GM19328 (cell line): ENCODE measurements around the gene GNAL.
"Not testable (repeated sequence)": the region's sequence is repeated elsewhere in the genome, so short reads cannot be mapped to it uniquely, and the experiment has no call there.

Experiments
- ATAC-seq: cut with Tn5 transposase; IDR thresholded peaks from one replicate; pipeline ENCODE4 v1.9.1; 2021; ENCODE audit warnings: mild to moderate bottlenecking, moderate library complexity; ENCODE audit not compliant: unreplicated experiment

GNAL gene

DNA sequence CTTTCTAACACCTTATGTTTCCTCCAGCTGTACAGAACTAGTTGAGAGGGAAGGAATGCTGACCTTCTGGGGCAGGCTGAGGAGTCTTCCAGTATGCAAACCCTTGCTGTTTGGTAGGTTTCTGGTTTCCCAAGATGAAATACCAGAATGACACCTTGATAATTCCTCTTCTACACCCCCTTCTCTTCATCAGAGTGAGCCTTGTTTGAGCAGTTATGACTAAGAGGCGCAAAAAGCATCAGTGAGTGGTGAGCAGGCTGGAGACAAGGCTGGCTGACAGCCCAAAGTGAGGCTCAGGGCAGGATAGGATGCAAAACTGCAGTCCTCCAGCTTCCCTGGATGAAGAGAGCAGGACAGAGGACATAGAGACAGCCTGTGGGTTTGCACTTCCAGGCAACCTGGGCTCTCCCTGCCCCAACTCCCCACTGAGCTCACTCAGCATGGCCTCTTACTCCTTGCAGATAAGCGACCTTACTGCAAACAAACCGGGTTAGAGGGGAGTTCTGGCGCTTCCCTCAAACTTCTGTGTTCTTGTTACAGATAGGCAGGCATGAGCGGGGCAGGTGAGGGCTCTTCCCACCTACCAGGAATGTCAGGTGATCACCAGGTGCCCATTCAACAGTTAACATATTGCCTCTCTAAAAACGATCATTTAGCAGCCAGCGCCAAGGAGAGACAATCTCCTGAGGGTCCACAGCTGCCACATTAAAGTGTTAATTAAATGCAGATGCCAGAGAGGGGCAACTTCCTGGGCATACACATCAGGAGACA is 213.6 kb downstream of the GNAL start:
- no peak for ATAC-seq

DNA sequence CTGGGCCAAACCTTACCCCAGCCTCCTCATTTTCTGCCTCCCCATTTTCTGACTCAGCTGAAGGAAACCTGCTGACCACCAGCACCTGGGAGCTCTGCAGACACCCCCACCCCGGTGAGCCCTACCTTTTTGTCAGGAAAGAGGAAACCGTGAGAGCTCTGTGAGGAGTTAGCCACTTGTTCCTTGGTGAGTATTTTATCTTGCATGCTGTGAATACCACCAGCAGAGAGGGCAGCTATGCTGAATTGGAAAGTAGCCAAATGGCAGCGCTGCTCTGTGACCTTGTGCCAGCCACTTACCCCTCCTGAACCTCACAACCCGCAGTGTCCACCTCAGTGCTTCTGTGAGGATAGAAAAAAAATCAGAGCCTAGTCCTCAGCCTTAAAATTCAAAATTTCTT is 216.5 kb downstream of the GNAL start:
- no peak for ATAC-seq

DNA sequence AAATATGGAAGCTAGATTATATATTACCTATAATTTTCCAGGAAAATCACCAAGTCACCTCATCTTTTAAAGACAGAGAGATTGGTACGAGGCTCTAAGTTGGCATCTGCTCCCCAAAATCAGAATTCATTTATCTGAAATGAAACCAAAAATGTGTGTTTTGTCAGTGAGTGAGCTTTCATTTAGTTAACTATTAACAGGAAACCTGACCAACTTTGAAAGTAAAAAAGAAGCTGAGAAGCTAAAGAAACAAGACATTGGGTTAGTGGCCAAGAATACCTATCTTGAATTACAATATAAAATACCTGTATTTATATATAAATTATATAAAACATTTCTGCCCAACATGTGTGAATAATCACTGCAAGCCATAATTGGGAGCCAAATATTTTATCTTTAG is 217.1 kb downstream of the GNAL start:
- ATAC-seq: no peak

DNA sequence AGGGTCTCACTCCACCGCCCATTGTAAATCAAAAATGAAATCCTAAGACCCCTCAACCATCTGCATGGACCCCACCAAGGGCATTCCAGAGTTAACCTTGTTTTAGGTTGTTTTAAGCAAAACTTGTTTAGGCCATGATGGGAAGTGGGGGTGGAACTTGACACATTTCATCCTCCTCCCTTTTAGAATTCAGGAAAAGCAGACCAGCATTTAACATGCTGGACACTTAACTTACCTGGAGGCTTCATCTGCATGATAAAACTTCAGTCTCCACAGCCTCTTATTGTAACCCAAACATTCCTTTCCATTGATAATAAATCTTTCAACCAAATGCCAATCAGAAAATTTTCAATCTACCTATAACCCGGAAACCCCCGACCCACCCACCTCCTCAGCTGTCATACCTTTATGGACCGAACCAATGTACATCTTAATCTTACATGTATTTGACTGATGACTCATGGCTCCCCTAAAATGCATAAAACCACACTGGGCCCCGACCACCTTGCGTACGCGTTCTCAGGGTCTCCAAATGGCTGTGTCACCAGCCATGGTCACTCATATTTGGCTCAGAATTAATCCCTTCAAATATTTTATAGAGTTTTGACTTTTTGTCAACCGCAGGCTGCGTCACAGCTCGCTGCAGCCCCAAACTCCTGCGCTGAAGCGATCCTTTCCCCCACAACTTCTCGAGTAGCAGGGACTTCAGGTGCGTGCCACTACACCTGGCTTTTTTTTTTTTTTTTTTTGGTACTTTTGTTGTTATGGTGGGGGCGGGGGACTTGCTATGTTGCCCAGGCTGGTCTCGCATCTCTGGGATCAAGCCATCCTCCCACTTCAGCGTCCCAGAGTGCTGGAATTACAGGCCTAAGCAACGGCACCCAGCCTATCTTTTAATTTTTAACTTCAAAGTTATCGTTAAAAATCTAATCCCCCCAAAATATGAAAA is 218.1 kb downstream of the GNAL start:
- no peak for ATAC-seq

DNA sequence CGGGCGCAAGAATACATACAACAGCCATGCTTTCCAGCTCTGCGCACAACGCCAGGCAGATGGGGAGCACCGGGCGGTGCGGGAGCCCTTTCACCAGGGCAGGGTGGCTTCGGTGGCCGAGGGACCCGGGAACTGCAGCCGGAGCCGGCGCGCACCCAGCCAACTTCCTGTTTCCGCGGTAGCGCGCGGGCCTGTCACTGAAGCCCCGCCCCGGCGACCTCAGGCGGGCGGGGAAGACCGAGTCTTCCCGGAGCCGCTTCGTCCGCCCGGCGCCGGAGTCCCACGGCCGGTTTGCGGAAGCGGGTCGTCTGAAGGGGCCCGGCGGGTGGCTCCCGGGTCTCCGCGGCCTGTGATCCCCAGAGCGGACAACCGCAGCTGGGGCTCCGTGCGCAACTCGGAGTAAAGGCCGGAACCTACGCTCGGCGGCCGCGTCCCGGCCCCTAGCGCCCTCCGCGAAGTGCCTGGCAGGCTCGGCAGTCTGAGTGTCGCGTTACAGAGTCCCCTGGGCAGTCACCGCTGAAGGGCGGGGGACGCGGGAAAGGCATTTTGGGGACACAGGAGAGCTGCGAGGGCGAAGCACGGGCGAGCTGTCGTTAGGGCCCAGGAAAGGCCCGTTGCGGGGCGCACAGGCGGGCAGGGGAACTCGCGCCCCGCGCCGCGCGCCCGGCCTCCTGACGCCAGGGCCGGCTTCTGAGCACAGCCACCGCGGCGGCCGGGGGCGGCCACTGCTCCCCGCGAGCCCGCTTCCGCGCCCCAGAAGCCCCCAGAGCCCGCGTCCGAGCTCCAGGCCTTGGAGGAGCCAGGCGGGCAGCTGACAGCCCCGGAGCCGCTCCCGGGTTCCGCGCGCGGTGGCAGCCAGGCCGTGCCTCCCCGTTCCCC is 219.4 kb downstream of the GNAL start, which contains the start of gene MPPE1:
TSS of gene MPPE1 (minus strand) at position 136 of the 879 bp plus-strand sequence. CDS start 11,053 bp downstream, outside the sequence.
- peak; percentile 75 for ATAC-seq

DNA sequence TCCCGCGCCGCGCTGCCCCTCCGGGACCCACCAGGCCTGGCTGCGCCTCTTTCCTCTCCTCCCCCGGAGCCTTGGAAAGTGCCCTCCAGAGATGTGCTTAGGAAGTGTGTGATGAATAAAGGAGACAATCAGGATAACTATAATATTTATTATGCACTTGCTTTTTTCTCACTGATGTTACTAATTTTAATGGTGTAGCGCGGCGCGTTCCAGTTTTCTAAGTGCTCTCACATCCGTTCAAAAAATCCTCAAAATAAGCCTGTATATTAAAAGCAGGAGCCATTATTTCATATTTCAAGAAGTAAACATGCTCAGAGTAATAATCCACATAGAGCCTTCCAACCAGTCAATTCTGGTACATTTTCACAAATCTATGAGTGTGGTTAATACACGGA is 220.0 kb downstream of the GNAL start:
- no peak for ATAC-seq

DNA sequence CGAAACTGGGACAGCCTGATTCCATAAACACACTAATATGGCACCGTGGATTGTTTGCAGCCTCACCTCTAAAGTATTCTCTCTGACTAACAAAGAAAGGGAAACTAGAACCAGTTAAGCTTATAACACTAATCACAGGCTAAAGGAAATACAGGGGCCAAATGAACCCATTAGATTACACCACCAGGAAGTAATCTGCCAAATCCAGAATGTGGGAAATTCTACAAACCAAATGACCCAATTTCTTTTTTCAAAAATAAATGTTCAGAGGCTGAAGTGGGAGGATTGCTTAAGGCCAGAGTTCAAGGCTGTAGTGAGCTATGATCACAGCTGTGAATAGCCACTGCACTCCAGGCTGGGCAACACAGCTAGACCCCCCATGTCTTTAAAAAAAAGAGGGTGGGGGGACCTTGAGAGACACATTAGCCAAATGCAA is 220.5 kb downstream of the GNAL start:
- ATAC-seq: no peak

DNA sequence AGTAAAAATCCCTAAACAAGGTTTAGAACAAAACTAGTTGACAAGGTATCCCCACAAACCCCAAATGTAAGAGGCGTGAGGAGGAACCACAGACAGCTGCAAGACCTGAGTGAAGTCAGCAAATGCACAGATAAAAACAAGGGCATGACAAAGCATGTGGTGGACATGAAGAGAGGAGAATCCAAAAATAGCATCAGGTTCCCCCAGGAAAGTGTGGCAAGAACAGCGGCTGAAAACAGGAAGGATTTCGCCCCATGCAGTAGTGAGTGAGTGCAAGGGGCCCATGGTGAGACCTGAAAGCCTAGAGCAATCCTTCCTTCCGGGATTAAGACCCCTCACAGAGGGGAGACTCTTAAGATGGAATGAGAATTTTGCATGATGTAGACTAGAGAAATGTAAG is 227.8 kb downstream of the GNAL start:
- not testable (repeated sequence) for ATAC-seq

DNA sequence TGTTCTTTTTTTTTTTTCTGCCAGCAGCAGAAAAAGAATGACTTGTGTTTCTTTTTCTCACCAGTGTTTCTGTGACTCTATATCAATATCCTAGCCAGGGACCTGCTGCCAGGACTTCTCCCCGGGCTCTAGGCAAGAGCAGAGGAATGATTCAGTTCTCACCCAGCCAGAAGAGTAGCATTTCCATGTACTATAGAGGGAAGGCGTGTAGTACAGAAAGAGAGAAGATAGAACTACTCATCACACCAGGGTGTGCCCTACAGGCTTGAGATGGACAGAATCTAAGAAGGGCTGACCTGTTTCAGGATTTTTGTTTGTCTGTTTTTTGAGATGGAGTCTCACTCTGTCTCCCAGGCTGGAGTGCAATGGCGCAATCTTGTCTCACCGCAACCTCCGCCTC is 230.5 kb downstream of the GNAL start:
- ATAC-seq: not testable (repeated sequence)

DNA sequence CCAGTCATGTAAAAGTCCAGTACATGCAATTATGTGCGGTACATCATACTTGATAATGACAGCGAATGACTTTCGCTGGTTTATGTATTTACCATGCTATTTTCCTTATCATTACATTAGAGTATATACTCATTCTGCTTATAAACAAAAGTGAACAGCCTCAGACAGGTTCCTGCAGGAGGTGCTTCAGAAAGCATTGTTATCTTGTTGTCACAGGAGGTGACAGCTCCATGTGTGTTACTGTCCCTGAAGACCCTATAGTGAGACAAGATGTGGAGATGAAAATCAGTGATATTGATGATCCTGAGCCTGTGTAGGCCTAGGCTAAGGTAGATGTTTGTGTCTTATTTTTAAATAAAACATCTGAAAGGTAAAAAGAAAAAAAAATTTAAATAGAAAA is 234.4 kb downstream of the GNAL start:
- ATAC-seq: no peak

DNA sequence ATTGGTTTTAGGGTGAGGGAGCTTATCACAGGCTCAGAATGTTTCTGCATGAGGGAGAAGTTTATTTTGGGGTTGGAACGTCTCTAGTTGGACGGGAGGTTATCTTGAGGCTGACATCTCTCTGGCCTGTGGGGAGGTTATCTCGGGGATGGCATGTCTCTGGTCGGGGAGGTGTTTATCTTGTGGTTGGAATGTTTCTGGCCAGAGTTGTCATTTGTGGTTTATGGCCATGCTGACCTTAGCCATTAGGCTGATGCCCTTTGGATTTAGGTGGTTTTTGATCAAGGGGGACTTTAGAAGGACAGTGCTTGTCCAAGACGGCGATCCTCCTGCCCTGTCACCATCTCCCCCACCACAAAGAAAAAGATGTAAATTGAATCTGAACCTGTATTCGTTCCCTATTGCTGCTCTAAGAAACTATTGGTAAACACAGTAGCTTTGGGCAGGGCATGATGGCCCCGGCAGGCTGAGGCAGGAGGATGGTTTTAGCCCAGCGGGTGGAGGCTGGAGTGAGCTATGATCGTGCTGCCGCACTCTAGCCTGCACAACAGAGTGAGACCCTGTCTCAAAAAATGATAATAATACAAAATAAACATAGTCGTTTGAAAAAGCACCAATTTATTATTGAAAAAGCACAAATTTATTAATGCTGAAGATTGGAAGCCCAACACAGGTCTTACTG is 236.9 kb downstream of the GNAL start:
- ATAC-seq: no peak

DNA sequence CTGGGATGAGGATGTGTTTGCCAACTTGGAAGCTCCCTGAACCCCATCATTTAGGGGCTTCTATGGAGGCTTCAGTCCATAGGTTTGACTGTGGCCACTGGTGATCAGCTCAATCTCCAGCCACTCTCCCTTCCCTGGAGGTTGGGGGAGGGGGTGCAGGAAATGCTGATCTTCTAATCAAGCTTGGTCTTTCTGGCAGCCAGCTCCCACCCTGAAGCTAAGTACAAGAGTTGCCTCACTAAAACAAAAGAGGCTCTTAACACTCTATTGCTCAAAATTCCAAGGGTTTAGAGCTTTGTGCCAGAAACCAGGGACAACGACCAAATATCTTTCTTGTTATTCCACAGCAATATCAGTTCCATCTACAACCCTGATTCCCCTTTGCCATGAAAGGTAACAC is 238.4 kb downstream of the GNAL start:
- ATAC-seq: no peak

DNA sequence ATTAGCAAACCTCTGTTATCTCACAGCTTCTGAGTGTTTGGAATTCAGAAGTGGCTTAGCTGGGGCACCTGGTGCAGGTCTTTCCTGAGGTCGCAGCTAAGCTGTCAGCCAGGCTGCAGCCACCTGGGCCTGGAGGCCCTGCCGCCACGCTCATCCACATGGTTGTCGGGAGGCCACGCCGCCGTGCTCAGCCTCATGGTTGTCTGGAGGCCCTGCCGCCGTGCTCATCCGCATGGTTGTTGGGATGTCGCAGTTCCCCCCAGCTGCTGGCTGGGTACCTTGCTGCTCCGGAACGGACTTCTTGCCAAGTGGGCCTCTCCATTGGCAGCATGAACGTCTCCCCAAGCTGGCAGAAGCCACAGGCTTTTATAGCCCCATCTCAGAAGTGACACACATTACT is 243.3 kb downstream of the GNAL start:
- no peak for ATAC-seq
